MCF 10A (cell line): ENCODE results near the gene TRAF7. TPM values are rescaled to one million over a fixed set of nuclear protein-coding genes. Genes with fewer than 3 reads are reported as not detected.
"Not testable (repeated sequence)": the region's sequence is repeated elsewhere in the genome, so short reads cannot be mapped to it uniquely, and the experiment has no call there.

Source experiments
- BruUV-seq: library from RNA; stranded (reverse); fragments of 400-500 nt; replicated peaks from 2 replicates; lab custom pipeline; 2021; lab: Mats Ljungman, UMichigan
- CTCF ChIA-PET: fragments of 300-600 bp; sonication (Branson Sonifier 250); formaldehyde crosslinking; extraction: SDS; loops from one replicate; lab custom pipeline; 2021; ENCODE audit warnings: antibody characterized with exemption, inconsistent platforms; lab: Yijun Ruan, JAX
- POLR2A ChIA-PET: fragments of 300-600, 350-650 bp; sonication (Branson Sonifier 250); formaldehyde crosslinking; extraction: SDS; loops from one replicate; lab custom pipeline; 2020; ENCODE audit warnings: antibody characterized with exemption, inconsistent platforms; lab: Yijun Ruan, JAX
- DNase-seq: peaks from one replicate; pipeline ENCODE4 v3.0.0-alpha.2; 2018; ENCODE audit not compliant: unreplicated experiment
- H3K27ac Mint-ChIP-seq: one replicate; pipeline ENCODE4 v1.8.0; 2022; ENCODE audit warnings: mild to moderate bottlenecking, low read depth, mixed read lengths; ENCODE audit not compliant: unreplicated experiment
- H3K27me3 Mint-ChIP-seq: one replicate; pipeline ENCODE4 v1.8.0; 2022; ENCODE audit warnings: mixed read lengths; ENCODE audit not compliant: insufficient read depth, unreplicated experiment
- H3K36me3 Mint-ChIP-seq: one replicate; pipeline ENCODE4 v1.8.0; 2022; ENCODE audit warnings: mild to moderate bottlenecking, moderate library complexity, mixed read lengths; ENCODE audit not compliant: insufficient read depth, unreplicated experiment
- H3K4me1 Mint-ChIP-seq: one replicate; pipeline ENCODE4 v1.8.0; 2022; ENCODE audit warnings: mixed read lengths; ENCODE audit not compliant: insufficient read depth, unreplicated experiment
- H3K4me3 Mint-ChIP-seq: one replicate; pipeline ENCODE4 v1.8.0; 2022; ENCODE audit warnings: mild to moderate bottlenecking, moderate library complexity, mixed read lengths; ENCODE audit not compliant: unreplicated experiment
- H3K9me3 Mint-ChIP-seq: one replicate; pipeline ENCODE4 v1.8.0; 2022; ENCODE audit warnings: mixed read lengths; ENCODE audit not compliant: unreplicated experiment
- intact Hi-C: fragments of 100-400 bp; cut with micrococcal nuclease; formaldehyde crosslinking; loops from 2 replicates; pipeline ENCODE4 v1.14.1; 2022
- total RNA-seq: library from RNA; stranded (reverse); gene quantifications from 2 replicates; pipeline ENCODE4 v1.2.3, GENCODE V29; 2022
- TF ChIP-seq, protein P1 (sequence below): fragments of 200-600 bp; IDR thresholded peaks from one replicate; pipeline ENCODE4 v1.8.0; 2022; ENCODE audit warnings: antibody characterized with exemption, mild to moderate bottlenecking; ENCODE audit not compliant: unreplicated experiment

Gene TRAF7
- total RNA-seq, 1 experiment from 2014 or later, result 98.6 TPM

GRCh38 chr16:2115591-2115973 lies 40.0 kb upstream of the TRAF7 start:
- no peak overlapping the region for H3K4me3 Mint-ChIP-seq
- peaks cover 22% of the 10 kb centered on the region for H3K36me3 Mint-ChIP-seq
- no peak for DNase-seq
- TF ChIP-seq, protein P1, sequence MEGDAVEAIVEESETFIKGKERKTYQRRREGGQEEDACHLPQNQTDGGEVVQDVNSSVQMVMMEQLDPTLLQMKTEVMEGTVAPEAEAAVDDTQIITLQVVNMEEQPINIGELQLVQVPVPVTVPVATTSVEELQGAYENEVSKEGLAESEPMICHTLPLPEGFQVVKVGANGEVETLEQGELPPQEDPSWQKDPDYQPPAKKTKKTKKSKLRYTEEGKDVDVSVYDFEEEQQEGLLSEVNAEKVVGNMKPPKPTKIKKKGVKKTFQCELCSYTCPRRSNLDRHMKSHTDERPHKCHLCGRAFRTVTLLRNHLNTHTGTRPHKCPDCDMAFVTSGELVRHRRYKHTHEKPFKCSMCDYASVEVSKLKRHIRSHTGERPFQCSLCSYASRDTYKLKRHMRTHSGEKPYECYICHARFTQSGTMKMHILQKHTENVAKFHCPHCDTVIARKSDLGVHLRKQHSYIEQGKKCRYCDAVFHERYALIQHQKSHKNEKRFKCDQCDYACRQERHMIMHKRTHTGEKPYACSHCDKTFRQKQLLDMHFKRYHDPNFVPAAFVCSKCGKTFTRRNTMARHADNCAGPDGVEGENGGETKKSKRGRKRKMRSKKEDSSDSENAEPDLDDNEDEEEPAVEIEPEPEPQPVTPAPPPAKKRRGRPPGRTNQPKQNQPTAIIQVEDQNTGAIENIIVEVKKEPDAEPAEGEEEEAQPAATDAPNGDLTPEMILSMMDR, result no peak
- no peaks in the 10 kb centered on the region for H3K9me3 Mint-ChIP-seq
- H3K4me1 Mint-ChIP-seq, result peaks cover 5% of the 10 kb centered on the region
- no TSS peak for BruUV-seq
- ChIA-PET POLR2A (no interaction called here), CTCF (no interaction called here)
- intact Hi-C loops, result no loop called here
- no peak overlapping the region for H3K27ac Mint-ChIP-seq
- no peaks in the 10 kb centered on the region for H3K27me3 Mint-ChIP-seq

GRCh38 chr16:2116428-2116827 lies 39.2 kb upstream of the TRAF7 start:
- H3K4me3 Mint-ChIP-seq, H3K9me3 Mint-ChIP-seq, intact Hi-C loops, CTCF ChIA-PET, BruUV-seq, H3K27me3 Mint-ChIP-seq, H3K27ac Mint-ChIP-seq, POLR2A ChIA-PET, DNase-seq: not testable (repeated sequence)
- H3K4me1 Mint-ChIP-seq, result peaks cover 10% of the 10 kb centered on the region
- H3K36me3 Mint-ChIP-seq, result peaks cover 17% of the 10 kb centered on the region

DNA sequence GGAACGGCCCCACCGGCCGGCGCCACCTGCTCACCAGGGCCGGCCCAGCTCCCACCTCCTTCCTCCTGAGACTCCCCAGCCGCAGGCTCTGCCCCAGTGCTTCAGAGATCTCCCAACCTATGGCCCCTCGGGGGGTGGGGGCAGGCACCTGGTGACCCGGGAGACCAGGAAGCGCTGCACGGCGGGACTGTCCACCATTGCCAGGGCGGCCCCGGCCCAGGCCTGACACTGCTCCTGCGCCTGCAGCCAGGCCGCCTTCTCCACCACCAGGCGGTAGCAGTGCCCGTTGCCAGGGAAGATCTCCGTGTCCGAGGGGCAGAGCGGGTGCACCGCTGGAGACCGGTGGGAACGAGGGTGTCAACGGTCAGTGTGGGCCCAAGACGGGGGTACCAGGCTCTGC lies 38.2 kb upstream of the TRAF7 start:
- CTCF ChIA-PET, H3K9me3 Mint-ChIP-seq, DNase-seq, intact Hi-C loops, H3K4me3 Mint-ChIP-seq, POLR2A ChIA-PET, H3K27ac Mint-ChIP-seq, BruUV-seq, H3K27me3 Mint-ChIP-seq: not testable (repeated sequence)
- Mint-ChIP-seq H3K36me3 (peaks cover 17% of the 10 kb centered on the region), H3K4me1 (peaks cover 10% of the 10 kb centered on the region)

- POLR2A ChIA-PET, DNase-seq, H3K4me3 Mint-ChIP-seq, H3K9me3 Mint-ChIP-seq, intact Hi-C loops, H3K27me3 Mint-ChIP-seq, H3K27ac Mint-ChIP-seq, CTCF ChIA-PET, BruUV-seq: not testable (repeated sequence)
- Mint-ChIP-seq H3K36me3 (peaks cover 11% of the 10 kb centered on the region), H3K4me1 (peaks cover 10% of the 10 kb centered on the region)
Observed at GRCh38 chr16:2117960-2118722, 37.4 kb upstream of the TRAF7 start.

DNA sequence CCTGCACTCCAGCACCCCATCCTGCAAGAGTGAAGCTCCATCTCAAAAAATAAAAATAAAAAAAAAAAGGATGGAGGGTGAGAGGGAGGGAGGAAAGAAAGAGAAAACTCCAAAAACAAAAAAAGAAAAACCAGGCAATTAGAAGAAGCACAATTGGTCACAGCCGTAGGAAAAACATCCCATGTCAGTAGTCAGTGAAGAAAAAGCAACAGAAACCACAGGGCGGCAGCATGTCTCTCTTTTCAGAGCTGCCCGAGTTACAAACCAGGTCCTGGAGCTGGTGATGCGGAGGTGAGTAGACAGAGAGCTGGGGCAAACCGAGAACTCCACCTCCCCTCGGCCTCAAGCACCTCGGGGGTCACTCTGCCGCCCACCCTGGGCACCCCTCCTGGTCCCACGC lies 34.3 kb upstream of the TRAF7 start:
- H3K27me3 Mint-ChIP-seq, H3K36me3 Mint-ChIP-seq, H3K27ac Mint-ChIP-seq, BruUV-seq, H3K9me3 Mint-ChIP-seq: not testable (repeated sequence)
- intact Hi-C loops, result loop anchor here (1.0 kb wide), 1 partner anchor 19 kb away; no protein-coding TSS in a partner anchor
- peak overlapping the region; percentile 47 for H3K4me3 Mint-ChIP-seq
- POLR2A ChIA-PET, result interaction anchor here (0.8 to 2.3 kb wide), 6 partner anchors 19 to 33 kb away, joined by 3 to 13 read pairs (median 5); partner anchors contain the start of gene TRAF7
- H3K4me1 Mint-ChIP-seq, result peaks cover 19% of the 10 kb centered on the region
- CTCF ChIA-PET, result interaction anchor here (0.6 to 4.1 kb wide), 18 partner anchors 11 to 978 kb away, joined by 3 to 41 read pairs (median 4); partner anchors contain the start of genes PGP and ZSCAN10
- DNase-seq, result peak; percentile 66
- TF ChIP-seq, protein P1, result peak; percentile 37
